Large intestine (tissue), 3 donors: ENCODE results near the gene PITX2. TPM values are rescaled to one million over a fixed set of nuclear protein-coding genes. Genes with fewer than 3 reads are reported as not detected.

Source experiments
- DNase-seq, 2 donors: peaks; one replicate each; pipeline versions ENCODE4 v3.0.0 to v3.0.0-alpha.2; 2013
- H3K27ac ChIP-seq: one replicate; pipeline ENCODE4 v1.5.1; 2013; ENCODE audit warnings: low read length
- H3K27me3 ChIP-seq: 2 replicates; pipeline ENCODE4 v1.6.1; 2013; ENCODE audit warnings: low read length; ENCODE audit not compliant: control insufficient read depth, insufficient read depth
- H3K36me3 ChIP-seq: 2 replicates; pipeline ENCODE4 v1.6.1; 2013; ENCODE audit warnings: low read length; ENCODE audit not compliant: control insufficient read depth, insufficient read depth
- H3K4me1 ChIP-seq: one replicate; pipeline ENCODE4 v1.6.1; 2013; ENCODE audit warnings: low read length; ENCODE audit not compliant: control insufficient read depth, insufficient read depth
- H3K4me3 ChIP-seq: one replicate; pipeline ENCODE4 v1.5.1; 2013; ENCODE audit warnings: low read length
- H3K9me3 ChIP-seq: one replicate; pipeline ENCODE4 v1.6.1; 2013; ENCODE audit warnings: mild to moderate bottlenecking, low read depth, low read length, moderate library complexity; ENCODE audit not compliant: control insufficient read depth
- WGBS: methylation state at CpG from one replicate; pipeline ENCODE4 v1.1.5; 2013; ENCODE audit warnings: low lambda C conversion rate; ENCODE audit not compliant: insufficient coverage; 5-methylcytosine and 5-hydroxymethylcytosine counted together
- polyA plus RNA-seq: library from polyadenylated mRNA; unstranded; fragments of 120-200 nt; gene quantifications from one replicate; pipeline ENCODE4 v1.2.1, GENCODE V29; 2013

Gene PITX2
- polyA plus RNA-seq, 1 donor: 25.4 TPM

DNA sequence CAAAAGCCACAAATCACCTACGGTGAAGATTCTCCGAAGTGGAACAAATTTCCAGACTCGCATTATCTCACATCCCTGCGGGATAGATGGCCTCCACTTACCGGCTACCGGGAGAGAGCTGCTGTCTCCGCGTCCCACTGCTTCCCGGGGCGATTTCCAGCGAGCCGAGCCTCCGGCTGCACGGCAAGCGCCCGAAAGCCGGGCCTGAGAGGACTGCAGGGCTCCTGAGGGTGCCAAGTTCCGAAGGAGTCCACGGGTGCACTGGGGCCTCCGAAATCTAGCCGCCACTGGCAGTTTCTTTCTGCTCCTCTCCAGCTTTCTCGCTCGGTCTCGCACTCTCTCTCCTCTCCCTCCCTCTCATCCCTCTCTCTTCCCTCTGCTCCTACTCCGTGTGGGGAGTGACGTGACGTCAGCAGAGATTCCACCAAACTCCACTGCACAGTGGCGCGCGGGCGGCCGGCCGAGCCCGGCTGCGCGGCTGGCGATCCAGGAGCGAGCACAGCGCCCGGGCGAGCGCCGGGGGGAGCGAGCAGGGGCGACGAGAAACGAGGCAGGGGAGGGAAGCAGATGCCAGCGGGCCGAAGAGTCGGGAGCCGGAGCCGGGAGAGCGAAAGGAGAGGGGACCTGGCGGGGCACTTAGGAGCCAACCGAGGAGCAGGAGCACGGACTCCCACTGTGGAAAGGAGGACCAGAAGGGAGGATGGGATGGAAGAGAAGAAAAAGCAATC is 14.0 kb upstream of the PITX2 start:
- H3K9me3 ChIP-seq: peaks cover 24% of the 10 kb centered on the region
- H3K4me1 ChIP-seq: peaks cover 9% of the 10 kb centered on the region
- H3K4me3 ChIP-seq: peak overlapping the region; percentile 21
- H3K36me3 ChIP-seq: no peaks in the 10 kb centered on the region
- no peak overlapping the region for H3K27ac ChIP-seq
- no peak for DNase-seq
- H3K27me3 ChIP-seq: peaks cover 94% of the 10 kb centered on the region
- WGBS: 0% methylated on average over 2 of the region's 56 CpGs

DNA sequence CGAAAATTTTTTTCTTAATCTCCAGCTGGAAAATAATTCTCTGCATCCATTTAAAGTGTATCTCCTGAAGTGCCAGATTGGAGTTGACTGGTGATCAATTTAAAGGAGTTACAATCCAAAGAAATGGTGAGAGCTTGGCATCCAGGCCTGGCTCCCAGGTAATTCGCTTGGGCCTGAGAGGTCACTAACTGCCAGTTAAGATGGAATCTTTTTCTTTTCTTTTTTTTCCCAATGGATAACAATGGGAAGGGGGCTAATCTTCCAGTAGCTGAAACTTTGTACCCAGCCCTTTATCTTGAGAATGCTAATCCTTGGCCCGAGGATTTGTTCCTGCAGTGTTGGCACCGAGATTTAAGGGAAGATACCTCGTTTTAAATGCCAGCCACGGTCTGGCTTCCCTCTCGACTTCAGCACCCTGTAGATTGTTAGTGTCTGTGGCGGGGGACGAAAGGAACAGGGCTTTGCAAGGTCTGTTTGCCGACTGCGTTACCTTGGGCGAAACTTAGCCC is 13.3 kb upstream of the PITX2 start:
- H3K27ac ChIP-seq: no peak overlapping the region
- WGBS: 100% methylated on average over 1 of the region's 12 CpGs
- peaks cover 94% of the 10 kb centered on the region for H3K27me3 ChIP-seq
- H3K4me3 ChIP-seq: peak overlapping the region; percentile 21
- peaks cover 13% of the 10 kb centered on the region for H3K4me1 ChIP-seq
- no peaks in the 10 kb centered on the region for H3K36me3 ChIP-seq
- DNase-seq: no peak
- H3K9me3 ChIP-seq: peaks cover 24% of the 10 kb centered on the region

DNA sequence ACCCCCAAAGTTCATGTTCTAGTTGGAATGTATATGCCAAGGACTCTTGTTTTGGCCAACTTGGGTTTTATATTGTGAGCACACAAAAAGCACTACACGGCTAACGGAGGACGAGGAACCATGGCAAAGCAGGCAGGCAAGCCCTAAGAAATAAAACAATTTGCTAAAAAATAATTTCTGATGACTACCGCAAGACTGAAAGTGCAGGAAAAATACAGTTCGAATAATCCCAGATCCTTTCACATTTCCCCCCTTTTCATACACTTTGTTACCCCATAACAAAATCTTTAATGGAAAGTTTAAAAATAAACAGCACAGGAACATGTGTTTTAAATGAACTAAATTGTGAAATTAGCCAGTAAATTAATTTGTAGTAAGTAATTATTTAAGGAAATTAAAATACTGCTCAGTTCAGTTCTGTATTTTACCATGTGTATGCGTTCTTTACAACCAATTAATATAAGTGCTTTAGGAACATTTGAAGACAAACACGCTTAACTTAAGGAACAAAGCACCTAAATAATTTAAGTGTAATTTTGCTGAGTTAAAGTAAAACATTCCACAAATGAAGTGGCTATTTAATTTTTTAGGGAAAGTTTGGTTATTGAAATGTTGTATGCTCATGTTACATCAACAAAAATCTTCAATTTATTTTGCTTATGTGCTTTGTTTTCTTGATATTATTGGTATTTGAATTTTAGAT is 12.4 kb upstream of the PITX2 start:
- Histone ChIP-seq H3K4me3 (no peak overlapping the region), H3K27me3 (peaks cover 94% of the 10 kb centered on the region), H3K9me3 (peaks cover 27% of the 10 kb centered on the region), H3K4me1 (peaks cover 20% of the 10 kb centered on the region), H3K27ac (no peak overlapping the region), H3K36me3 (no peaks in the 10 kb centered on the region)
- 75% methylated on average over 3 of the region's 7 CpGs for WGBS
- DNase-seq: no peak

DNA sequence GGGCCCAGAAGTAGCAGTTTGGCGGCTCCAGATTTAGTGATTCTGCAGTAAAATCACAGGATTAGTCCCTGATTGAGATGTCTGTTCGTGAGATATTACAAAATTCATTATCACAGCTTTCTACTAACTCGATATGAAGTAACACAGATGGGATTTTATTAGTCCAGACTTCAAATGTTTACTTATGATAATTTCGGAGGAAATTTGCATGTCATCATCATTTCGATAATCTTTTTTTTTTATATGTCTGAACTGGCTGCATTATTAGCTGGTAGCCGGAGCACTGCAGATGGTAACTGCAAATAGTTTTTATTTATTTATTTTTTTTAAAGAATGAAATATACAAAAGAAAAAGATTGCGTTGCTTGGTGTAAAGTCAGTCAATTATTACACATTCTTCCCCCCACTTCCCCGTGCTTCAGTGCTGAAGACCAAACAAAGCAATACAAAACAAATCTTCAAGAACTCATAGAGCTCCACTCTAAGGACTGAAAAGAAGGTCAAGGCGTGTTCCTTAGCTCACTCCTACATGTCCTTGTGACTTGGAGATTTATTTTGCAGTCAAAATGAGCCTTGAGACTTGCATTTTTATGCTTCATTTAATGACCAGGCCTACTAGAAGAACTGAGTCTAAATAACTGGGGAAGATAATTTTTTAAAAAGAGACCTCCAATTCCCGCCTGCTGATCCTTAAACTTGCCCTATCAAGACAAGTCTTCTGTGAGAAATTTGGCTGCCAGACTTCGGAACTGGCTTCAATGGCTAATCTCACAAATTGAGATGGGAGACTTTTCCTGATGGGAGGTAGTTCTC is 11.7 kb upstream of the PITX2 start:
- DNase-seq: no peak
- no peak overlapping the region for H3K27ac ChIP-seq
- WGBS: 61% methylated on average over 4 of the region's 11 CpGs
- H3K4me1 ChIP-seq: peaks cover 20% of the 10 kb centered on the region
- peaks cover 94% of the 10 kb centered on the region for H3K27me3 ChIP-seq
- no peak overlapping the region for H3K4me3 ChIP-seq
- H3K9me3 ChIP-seq: peaks cover 28% of the 10 kb centered on the region
- H3K36me3 ChIP-seq: no peaks in the 10 kb centered on the region

DNA sequence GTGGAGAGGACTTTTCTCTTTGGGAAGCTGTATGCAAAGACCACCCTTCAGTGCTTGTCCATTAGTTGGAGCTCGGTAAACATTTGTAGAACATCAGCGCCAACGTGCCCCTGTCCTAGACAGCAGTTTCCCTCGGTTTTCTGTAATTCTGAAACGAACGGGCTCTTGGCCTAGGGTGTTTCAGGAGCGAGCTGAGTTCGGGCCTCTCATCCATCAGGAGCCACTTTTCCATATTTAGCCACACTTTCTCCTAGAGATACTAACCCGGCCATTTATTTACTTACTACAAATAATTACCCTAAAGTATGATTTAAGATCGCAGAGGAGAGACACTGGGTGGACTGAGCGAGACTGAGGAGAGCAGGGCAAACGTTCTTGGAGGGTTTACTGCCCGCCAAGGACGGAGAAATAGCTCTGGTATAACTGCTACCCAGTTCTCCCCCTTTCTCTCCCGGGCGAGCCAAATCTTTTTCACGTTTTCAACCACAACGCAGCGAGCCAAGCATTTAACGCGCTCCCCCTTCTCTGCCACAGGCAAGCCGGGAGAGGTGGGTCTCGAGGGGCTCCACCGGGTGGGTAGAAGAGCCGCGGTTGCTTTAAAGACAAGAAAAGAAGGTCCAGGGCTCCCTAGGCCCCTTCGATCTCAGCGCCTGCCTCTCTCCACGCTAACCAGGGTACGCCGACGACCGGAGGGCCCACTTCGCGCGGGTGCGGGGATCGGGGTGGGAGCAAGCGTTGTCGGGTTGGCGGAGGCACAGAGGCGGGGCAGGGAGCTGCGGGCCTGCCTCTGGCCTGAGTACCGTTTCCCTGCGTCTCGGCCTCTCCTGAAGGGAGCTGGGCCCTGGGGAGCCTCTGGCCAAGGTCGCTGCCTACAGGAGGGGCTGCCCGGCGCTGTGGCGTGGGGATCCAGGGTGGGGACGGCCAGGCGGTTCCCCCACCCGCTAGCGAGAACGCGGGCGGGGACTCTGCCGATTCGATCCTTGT is 10.8 kb upstream of the PITX2 start:
- no peak for DNase-seq
- H3K4me3 ChIP-seq: no peak overlapping the region
- WGBS: 80% methylated on average over 5 of the region's 59 CpGs
- H3K9me3 ChIP-seq: peaks cover 29% of the 10 kb centered on the region
- H3K36me3 ChIP-seq: no peaks in the 10 kb centered on the region
- H3K27ac ChIP-seq: no peak overlapping the region
- H3K4me1 ChIP-seq: peaks cover 22% of the 10 kb centered on the region
- H3K27me3 ChIP-seq: peaks cover 94% of the 10 kb centered on the region

DNA sequence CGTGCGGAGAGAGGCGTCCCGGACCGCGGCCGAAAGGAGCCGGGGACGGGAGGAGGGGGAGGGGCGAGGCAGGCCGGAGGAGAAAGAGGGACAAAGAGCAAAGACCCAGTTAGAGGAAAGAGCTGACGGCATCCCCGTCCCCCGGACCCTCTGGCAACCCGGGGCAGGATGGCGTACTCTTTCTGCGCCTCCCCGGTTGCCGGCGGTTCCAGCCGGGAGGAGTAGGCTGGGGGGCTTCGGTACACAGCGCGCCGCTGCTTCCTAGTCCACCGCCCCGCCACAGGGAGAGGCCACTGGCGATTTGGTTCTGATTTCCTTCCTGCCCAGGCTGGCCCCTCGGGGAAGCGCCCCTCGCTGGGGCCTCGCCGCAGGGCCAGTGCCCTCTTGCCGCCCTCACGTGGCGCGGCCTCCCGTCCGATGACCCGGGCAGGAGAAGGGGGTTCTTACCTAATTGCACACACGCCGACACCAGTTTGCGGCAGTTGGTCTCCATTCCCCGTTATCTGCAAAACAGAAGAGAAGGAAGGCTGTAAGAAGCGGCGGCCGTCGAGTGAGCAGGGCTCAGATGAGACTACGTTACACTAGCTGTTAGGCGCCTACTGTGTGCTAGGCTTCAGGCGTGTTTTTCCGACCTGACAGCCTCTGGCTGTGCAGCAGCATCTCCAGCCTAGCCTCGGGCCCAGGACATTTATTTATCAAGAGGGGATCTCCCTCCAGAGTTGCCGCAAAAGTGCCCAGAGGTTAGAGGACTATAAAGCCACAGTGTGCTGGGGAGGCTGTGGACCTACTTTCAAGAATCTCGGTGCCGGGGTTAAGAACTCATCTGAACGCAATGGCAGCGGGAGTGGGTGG is 9.9 kb upstream of the PITX2 start:
- peaks cover 22% of the 10 kb centered on the region for H3K4me1 ChIP-seq
- DNase-seq: no peak
- no peak overlapping the region for H3K27ac ChIP-seq
- peaks cover 93% of the 10 kb centered on the region for H3K27me3 ChIP-seq
- no CpG with 5 or more reads among the region's 58 CpGs for WGBS
- H3K36me3 ChIP-seq: no peaks in the 10 kb centered on the region
- no peak overlapping the region for H3K4me3 ChIP-seq
- peaks cover 29% of the 10 kb centered on the region for H3K9me3 ChIP-seq

DNA sequence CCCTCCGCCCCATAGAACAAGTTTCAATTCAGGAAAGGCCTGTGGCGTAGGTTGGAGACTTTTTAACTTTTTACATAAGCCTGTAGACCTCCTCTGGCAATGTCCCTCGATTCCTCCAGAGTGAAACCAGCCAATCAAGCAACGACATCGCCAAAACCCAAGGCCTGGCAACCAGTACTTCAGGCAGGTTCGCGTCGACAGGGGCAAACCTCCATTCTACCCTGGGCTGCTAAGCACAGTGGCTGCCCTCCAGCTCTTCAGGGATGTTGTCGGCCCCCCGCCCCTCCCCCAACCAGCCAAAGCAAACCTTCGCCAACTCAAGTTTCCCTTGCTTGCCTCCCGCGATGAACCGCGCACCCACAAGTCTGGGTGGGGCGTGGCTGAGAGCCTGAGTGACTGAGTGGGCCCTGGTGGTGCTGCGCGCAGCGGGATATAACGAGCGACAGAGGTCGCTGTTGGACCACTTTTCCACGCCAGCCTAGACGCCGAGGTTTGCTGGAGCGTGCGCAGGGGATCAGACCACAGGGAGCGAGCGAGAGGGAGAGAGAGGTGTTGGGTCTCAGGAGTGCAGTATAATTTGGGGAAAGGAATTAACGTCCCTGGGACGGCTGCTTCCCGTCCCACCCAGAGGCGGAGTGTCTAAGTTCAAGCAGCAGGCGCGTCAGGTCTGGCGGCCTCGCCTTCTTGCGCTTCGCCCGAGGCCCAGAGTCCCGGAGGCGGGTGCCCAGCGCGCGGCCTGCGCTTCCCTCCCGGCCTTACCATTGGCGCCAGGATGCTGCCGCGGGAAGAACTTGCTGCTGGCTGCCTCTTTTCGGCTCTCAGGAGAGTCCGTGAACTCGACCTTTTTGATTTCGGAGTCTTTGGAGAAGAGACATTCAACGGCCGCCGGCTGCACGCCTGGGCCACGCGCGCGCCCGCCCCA is 9.0 kb upstream of the PITX2 start:
- no peaks in the 10 kb centered on the region for H3K36me3 ChIP-seq
- H3K4me3 ChIP-seq: peak overlapping the region; percentile 17
- no peak overlapping the region for H3K27ac ChIP-seq
- H3K4me1 ChIP-seq: peaks cover 17% of the 10 kb centered on the region
- no CpG with 5 or more reads among the region's 63 CpGs for WGBS
- peaks cover 26% of the 10 kb centered on the region for H3K9me3 ChIP-seq
- DNase-seq: peak; percentile 84 to 88
- peaks cover 93% of the 10 kb centered on the region for H3K27me3 ChIP-seq

DNA sequence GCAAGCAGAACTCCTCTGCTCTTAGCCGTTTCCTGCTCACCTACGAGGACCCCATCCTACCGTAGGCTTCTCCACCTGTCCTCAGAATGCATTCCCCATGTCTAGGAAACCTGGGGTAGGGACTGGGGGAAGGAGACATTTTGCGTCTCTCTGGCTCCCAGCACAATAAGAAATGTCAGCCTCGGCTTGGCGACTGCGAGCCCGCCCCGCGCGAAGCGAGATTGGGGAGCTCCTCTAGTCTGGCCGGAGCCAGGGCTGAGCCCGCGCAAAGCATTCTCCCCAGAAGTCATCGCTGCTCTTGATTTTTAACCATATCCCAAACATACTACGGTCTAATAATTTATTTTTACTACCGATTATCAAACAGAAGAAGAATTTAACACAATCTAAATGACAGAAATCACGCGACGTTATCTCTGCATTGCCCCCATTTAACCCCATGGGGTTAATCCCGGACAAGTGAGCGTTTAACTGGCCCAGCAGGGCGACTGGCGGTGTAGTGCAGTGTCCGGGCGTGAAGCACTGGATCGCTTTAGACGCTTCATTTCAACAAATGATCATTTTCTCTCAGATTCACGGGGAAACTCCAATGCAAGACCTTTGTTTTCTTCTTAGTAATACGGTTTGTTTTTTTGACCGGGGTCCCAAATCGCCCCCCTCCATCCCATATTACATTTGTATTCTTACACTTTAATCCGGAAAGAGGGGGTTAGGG is 8.0 kb upstream of the PITX2 start:
- no peak overlapping the region for H3K4me3 ChIP-seq
- no CpG with 5 or more reads among the region's 34 CpGs for WGBS
- no peaks in the 10 kb centered on the region for H3K36me3 ChIP-seq
- peaks cover 24% of the 10 kb centered on the region for H3K9me3 ChIP-seq
- H3K27me3 ChIP-seq: peaks cover 94% of the 10 kb centered on the region
- H3K4me1 ChIP-seq: peaks cover 15% of the 10 kb centered on the region
- H3K27ac ChIP-seq: no peak overlapping the region
- no peak for DNase-seq
